Activated CD8-positive, alpha-beta memory T cell treated with anti-CD3 and anti-CD28 coated beads, Interleukin-2, amount 50 U/mL, for 24 hours (primary cell): ENCODE results near the gene SORCS2.

Experiments used
- DNase-seq: peaks from one replicate; pipeline ENCODE4 v3.0.0-alpha.2; 2020; ENCODE audit errors: extremely low read depth

The SORCS2 gene

DNA sequence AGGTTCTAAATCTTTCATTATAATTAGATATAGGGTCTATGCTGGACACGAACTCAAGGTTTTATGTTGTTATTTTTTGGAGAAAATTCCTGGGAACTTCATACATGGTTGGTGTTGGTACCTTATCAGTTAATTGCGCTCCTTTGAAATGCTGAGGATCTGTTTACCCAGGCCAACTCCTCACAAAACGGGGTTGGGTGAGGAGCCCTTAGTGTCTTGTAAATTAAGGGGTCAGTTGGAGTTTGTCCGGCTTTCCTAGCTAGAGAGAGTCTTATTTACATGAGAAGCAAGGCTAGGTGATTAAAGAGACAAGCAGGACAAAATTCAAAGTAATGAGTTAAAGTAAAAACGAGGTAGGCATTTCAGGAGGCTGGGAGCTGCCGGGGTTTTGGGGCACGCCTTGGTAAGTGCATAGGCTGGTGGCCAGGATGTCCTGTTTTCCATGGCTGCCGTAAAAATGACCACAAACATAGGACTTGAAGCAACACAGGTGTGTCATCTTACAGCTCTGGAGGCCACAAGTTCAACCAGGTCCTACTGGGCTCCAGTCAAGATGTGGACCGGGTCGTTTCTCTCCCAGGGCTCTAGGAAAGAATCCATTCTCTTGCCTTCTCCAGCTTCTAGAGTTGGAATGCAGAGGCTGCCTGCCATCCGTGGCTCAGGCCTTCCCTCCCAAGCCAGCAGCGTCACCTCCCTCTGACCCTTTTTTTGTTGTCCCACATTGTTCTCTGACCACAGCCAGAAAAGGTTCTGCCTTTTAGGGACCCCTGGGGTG lies 222.6 kb downstream of the SORCS2 start:
- DNase-seq, result no peak

DNA sequence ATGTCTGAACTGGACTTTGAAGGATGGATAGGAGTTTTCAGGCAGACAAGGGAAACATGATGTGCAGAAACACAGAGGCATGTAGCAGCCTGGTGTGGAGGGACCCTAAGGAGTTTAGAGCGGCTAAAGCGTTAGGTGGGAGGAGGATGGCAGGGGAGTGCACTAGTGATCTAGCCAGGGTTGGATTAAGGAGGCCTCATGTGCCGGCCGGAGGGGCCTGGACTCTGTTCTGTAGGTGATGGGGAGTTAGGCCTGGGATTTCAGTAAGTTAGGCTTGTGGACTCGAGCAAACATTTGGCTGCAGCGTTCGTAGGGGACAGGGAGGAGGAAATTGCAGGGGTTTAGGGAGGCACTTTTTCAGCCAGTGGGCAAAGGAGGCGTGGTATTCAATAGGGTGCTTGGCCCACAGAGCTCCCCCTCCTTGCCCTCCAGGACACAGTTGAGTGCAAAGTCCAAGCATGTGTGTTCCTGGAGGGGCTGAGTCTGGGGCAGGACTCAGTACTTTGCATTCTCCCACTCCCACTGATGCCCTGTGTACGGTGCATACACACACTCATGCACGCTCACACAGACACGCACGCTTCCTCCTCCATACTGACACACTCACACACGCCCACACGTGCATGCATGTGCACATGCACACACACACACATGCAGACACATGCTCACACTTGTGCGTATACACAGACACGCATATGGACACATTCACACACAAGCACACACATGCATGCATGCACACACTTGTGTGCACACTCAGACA lies 223.8 kb downstream of the SORCS2 start:
- DNase-seq, result no peak

DNA sequence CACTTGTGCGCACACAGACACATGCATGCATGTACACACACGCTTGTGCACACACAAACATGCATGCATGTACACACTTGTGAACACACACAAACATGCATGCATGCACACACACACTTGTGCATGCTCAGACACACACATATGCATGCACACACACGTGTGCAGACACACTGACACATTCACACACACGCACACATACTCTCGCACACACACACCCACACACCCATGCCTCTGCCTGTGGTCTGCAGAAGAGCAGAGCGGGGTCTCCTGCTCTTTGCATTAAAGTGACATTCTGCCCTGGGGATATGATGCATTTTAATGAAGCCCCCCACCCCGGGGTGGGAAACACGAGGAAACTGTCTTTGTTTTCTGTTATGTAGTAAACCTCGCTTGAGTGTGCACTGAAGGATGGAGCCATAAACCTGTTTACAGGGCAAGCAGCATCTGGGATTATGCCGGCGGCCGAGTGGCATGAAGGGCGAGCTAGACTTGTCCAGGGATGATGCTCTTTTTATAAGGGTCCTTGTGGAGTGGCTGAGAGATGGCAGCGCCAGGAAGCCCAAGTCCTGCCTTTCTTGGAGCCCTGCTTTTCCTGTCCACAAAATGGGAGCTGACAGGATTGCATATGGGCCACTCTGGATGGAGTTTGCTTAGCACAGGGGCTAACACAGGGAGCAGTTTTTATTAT lies 224.6 kb downstream of the SORCS2 start:
- DNase-seq, result no peak

DNA sequence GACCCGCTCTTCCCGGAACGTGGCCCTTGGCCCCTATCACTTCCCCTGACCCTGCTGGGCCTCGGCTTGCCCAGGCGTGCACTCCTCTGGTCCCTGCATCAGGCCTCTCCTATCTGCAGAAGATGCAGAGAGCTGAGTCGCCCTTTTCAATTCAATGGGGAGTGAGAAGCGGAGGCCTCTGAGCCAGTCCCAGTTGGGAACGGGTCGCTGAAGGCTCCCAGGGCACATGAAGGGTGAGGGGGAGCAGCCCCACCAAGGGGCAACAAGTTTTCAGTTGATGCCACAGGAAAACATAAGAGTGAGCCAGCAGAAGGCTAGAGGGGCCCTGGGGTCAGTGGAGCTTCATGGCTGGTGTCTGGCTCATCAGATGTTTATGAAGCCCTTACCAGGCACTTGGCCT lies 225.3 kb downstream of the SORCS2 start:
- no peak for DNase-seq

DNA sequence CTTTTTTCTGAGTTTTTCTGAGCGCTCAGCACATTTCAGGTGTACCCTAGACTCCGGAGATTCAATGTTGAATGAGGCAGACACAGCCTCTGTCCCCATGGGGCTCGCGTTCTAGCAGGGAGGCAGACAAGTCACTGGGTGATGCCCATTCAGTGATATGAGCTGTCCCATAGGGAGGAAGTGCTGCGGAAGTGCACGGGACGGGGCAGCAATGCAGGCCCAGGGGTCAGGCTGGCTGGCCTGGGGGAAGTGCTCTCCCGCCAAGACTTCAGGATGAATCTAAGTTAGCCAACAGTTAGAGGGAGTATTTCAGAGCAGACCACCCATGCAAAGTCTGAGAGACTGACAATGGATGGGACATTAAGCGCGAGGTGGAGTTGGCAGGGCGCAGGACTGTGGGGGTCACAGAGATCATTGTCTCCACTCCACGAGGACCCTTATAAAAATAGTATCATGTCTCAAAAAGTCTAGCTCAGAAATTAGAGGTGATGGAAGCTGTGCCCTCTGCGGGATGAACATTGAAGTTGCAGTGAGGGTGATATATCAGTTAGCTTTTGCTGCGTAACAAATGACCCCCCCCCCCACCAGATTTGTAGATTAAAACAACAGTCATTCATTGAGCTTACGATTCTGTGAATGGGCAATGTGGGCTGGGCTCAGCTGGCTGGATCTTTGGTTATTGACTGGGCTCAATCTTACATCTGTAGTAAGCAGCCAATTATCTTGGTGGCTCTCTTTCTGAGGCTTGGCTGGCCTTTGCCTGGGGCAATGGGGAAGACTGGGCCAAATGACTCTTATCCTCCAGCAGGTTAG lies 226.0 kb downstream of the SORCS2 start:
- no peak for DNase-seq

DNA sequence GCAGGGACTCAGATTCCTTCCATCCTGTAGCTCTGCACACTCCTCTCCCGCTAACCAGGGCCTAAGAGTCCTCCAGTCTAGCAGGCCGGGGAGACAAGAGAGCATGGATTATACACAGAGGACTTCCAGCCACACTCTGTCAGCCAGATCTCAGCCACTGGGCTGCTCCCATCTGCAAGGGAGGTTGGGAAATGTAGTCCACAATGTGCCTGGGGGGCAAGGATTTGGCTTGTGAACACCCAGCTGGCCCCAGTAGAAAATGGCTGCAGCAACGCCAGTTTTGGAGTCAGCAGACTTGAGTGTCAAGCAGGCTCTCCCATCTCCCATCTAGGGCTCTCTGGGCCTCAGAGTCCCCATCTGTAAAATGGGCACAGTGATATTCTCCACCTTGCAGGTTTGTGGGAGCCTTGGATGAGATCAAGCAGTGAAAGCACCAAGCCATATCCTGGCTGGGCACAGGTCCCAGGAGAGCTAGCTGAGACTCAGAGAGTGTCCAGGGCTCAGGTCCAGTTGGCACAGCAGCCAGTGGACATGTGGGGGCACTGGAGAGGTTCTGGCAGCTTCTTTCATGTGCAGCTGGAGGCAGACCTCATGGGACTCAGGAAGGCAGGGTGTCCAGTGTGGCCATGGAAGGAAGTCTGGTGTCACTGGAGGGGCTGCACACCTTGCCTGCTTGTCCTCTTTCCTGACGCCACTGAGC lies 227.8 kb downstream of the SORCS2 start:
- DNase-seq, result no peak

DNA sequence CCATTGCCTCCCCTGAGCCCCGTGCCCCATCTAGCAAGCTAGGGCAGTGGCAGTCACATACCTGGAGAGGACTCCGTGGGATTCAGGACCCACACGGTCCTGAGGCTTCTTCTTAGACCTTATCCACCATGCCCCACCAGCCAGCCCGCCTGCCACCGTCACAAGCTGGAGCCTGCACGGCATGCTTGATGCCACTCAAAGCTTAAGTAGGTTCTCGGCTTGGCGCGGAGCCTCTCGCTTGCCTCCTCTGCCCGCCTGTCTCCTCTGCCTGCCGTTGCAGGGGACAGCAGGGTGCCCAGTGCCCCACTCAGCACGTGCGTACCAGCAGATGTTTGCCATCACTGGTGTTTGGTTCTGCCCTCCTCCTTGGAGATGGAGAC lies 228.3 kb downstream of the SORCS2 start:
- no peak for DNase-seq

DNA sequence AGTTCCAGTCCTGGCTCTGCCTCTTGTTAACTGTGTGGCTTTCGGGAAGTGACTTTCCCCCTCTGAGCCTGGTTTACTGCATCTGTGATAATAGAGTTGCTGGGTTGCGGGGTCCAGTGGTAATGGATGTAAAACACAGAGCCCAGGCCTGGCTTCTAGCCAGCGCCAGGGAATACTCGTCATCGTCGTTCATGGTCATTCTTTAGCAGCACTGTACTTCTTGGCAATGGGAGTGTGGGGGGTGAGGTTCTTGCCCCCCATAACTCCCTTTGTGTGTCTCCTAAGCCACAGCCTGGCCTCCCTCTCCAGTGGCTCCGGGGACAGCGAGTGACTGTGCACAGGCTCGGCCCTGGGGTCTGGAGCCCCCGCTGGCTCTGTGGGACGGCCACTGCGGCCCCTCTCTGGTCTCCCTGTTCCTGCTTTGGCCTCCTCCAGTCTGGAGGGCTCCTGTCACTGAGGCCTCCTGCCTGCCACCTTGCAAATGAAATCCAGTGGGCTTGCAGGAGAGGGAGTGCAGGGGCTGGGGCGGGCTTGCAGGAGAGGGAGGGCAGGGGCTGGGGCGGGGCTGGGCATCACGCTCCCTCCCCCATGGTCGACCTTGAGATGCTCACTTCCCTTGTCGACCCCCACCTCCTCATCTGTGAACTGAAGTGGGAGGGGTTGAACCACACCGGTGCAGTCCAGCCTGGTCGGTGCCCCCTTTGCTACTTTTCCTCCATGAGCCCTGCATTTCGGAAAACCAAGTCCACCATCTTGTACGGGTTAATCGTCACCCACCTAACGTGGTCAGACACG lies 229.2 kb downstream of the SORCS2 start:
- no peak for DNase-seq

DNA sequence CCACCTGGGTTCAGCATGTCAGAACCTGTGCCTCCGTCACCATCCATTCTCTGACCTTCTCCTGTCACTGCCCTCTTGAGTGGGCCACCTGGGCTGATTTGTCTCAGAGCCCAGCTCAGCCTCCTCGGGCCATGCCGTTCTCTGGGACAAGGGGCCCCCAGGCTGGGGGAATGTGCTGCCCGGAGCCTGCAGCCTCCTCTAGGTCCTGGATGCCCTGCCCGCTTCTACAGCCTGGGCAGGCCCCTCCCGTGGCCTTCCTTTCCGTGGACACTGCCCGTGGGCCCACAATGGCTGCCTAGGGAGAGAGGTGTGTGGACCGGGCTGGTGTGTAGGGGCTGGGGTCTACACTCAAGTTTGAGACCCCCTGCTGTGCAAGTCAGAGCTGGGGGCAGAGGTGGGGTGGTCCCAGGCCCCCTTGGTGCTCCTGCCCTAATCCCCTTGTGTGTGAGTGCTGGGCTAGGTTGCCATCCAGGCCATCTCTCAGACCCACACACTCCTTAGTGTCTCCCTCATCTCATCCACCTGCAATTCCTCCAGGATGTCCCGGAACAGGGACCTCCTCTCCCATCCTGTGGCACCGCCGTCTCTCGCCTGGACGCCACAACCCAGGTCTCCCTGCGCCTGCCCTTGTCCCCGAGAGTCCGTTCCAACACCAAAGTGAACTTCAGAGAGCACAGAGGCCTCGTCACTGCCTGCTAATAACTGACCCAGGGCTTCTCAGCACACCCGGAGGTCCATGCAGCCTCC lies 230.0 kb downstream of the SORCS2 start:
- DNase-seq, result no peak

DNA sequence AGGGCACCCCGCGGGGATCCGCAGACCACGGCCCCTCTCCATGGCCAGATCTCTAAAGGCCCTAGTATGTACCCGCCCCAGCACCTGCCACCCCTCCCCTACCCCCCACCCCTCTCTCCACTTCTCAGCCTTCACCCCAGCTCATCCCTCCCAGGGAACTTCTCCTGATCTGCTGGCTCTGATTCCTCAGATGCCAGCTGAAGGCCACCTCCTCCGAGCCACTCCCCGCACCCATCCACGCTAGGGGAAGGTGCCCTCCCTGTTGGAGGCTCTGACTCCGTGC lies 230.5 kb downstream of the SORCS2 start:
- no peak for DNase-seq

DNA sequence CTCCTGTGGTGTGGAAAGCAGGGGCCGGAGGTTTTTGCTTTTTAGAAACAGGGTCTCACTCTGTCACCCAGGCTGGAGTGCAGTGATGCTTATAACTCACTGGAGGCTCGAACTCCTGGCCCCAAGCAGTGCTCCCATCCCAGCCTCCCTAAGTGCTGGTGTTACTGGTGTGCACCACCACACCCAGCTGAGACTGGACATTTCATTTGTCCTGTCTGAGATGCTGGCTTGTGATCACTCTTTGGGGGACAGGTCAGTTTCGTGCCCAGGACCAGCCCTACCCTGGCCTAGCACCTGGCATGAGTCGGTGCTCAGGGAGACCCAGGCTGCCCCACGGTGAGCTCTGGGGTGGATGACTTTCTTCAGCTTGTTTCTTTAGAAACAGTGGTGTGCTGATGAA lies 231.1 kb downstream of the SORCS2 start:
- no peak for DNase-seq

DNA sequence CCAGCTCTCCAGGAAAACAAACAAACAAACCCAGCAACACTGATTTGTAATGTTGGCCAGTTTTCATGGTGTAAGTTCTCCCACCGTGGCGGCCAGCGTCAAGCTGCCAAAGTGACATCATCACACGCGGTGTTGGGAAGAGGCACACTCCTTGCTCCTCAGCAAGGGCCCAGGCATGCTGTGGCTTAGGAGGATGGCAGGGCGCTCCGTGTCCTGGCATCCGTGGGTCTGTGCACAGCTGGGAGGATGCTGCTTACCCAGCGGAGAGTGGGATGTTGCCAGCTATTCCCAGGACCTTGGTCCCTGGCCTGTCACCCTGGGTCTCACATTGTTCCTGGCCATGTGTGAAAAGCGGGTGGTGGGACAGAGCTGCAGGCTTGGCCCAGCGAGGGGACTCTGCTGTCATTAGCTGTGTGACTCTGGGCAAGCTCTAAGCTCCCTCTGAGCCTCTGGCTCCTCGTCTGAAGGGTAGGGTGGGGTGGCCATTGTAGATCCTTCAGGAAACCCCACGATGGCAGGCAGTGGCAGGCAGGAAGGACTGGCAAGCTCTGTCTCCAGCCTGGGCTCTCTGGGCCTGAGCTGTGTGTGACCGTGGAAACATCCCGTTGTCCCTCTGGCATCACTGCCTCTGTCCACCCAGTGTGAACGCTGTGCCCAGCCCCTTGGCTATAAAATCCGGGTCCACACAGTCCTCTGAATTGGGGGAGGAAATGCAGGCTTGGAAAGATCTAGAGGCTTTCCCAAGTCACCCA lies 231.6 kb downstream of the SORCS2 start:
- DNase-seq, result no peak

DNA sequence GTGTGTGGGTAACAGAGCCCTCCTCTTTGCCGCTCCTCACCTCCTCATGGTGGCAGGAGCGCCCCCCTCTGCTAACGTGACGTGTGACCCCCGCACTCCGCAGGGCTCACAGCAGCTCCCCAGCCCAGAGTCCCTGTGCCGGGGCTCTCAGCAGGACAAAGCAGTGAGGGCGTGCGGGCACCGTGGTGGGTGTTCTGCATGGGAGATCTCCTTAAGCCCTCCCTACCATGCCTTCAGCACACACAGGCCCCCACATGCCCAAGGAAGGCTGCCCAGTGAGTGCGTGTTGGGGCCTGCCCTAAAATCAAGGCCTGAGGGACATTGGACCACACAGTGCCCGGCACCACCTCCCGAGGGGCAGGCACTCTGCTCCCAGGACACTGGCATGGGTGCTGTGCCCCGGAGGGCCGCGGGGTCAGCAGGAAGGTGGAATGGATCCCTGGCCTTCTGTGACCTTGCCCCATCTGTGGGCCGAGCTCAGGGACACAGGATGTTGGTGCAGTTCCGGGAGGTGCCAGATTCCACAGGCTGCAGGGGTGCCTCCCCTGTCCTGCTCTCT lies 232.3 kb downstream of the SORCS2 start:
- no peak for DNase-seq

DNA sequence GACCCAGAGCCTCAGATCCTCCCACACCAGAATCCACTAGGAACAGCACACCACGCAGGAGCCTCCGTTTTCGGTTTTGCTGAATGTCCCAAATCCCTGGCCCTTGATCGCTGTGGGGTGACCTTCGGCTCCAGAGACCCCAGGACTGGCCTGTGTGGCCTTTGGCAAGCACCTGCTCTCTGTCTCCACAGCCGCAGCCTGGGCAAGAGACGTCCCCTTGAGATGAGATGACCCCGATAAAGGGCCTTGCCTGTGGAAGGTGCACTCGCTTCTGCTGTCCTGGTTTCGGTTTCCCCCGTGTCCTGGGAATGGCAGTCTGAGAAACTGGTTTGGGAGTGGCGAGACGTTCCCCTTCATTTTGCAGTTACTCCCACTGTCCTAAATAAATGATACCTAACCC lies 232.8 kb downstream of the SORCS2 start:
- DNase-seq, result no peak

DNA sequence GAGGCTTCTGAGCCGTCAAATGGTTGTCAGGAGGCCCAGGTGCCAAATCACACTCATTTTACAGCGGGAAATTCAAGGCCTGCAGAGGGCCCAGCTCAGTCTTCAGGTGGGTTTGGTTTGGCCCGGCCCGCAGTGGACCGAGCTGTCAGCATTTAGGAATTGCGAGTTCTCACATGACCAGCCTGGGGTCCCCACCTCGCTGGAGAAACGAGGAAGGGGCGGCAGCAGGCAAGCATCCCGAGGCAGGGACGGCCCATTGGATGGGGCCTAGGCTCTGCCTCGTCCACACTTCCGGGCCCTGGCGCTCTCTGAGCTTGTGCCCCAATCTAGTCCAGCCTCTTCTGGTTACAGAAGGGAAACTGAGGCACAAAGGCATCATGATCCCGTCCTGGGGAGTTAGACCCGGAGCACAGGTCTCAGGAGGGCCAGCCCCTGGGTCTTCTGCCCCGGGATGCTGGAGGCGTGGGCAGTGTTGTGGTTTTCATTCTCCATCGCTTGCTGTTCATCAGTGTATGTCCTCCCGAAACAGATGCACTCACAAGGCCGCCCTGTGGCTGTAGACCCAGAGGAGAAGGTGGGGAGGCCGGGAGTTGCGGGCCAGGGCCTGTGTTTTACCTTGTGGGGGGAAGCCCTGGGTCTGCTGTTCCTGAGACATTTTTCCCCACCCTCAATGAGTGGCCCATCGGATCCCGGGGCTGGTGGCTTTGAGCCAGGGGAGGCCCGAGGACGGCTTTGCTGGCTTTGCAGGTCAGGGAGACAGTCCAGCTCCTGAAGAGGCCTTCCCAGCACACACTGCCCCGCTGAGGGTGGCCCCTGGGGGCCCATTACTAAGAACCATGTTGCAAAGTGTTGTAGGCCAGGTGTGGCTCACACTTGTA lies 233.5 kb downstream of the SORCS2 start:
- DNase-seq, result no peak

DNA sequence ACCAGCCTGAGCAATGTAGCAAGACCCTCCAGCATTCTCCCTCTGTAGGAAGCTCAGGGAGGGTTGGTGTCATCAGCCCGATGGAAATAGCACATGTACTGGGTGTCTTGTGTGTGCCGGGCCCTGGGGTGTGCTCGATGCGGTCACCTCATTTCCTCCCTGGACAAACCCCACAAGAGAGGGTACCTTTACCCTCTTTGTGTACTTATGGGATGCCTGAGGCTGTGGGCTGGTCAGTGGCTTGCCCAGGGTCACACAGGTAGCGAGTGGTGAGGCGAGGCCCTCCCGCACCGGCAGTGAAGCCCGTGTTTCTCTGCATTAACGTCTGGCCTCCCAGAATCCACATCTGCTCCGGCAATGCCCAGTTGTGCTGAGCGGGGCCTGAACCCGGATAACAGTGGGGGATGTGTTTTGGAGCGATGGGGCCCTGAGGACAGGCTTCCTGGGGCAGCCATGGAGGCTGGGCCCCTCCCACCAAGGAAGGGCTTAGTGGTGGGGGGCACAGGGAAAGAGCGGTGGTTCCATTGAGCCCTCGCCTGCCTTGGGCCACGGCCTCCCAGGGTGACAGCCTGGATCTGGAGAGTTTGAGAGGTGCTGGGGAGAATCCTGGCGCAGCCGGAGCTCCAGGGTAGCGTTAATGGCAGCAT lies 234.3 kb downstream of the SORCS2 start:
- DNase-seq, result no peak

DNA sequence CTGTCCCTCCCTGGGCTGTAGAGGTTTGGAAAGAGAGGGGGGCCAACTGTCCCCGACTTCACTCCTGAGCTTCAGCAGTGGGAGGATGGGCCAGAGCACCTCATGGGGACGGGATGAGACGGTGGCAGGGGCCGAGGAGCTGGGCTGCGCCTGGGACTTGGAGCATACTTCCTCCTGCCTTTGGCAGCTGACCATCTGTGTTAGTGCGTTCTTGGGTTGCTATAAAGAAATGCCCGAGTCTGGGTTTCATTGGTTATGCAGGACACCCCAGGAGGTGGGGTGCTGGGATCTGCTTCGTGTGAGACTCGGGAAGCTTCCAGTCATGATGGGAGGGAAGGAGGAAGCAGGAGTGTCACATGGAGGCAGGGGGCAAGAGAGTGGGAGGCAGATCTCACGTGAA lies 235.0 kb downstream of the SORCS2 start:
- DNase-seq, result no peak
